Activated T-helper 17 cell treated with anti-CD3 and anti-CD28 coated beads, Interleukin-2, amount 50 U/mL, for 72 hours (primary cell): ENCODE measurements around the gene PROSER3. TPM values are rescaled to one million over a fixed set of nuclear protein-coding genes. Genes with fewer than 3 reads are reported as not detected.

Source experiments
- ATAC-seq: fragments of 150-1000 bp; cut with Tn5 transposase; replicated peaks from 2 replicates; pipeline ENCODE4 v1.10.0; 2021; ENCODE audit warnings: mild to moderate bottlenecking, moderate library complexity
- H3K27ac Mint-ChIP-seq: one replicate; pipeline ENCODE4 v1.8.0; 2022; ENCODE audit warnings: mixed read lengths
- H3K27me3 Mint-ChIP-seq: one replicate; pipeline ENCODE4 v1.8.0; 2022; ENCODE audit warnings: mixed read lengths
- H3K36me3 Mint-ChIP-seq: one replicate; pipeline ENCODE4 v1.8.0; 2022; ENCODE audit warnings: low read depth, mild to moderate bottlenecking, mixed read lengths
- H3K4me1 Mint-ChIP-seq: one replicate; pipeline ENCODE4 v1.8.0; 2022; ENCODE audit warnings: mixed read lengths
- H3K4me3 Mint-ChIP-seq: one replicate; pipeline ENCODE4 v1.8.0; 2022; ENCODE audit warnings: mild to moderate bottlenecking, mixed read lengths
- H3K9me3 Mint-ChIP-seq: one replicate; pipeline ENCODE4 v1.8.0; 2022; ENCODE audit warnings: mixed read lengths
- total RNA-seq, 2 donors: library from RNA; stranded (reverse); gene quantifications; one replicate each; pipeline ENCODE4 v1.2.3, GENCODE V29; 2022

PROSER3 gene
- total RNA-seq, 2 donors from 2014 or later = 28.4 to 31.2 TPM

GRCh38 chr19:35751839-35752745 lies 5.9 kb upstream of the PROSER3 start:
- Mint-ChIP-seq H3K27me3 (no peaks in the 10 kb centered on the region), H3K4me3 (no peak overlapping the region), H3K36me3 (peaks cover 14% of the 10 kb centered on the region), H3K4me1 (peaks cover 9% of the 10 kb centered on the region), H3K9me3 (no peaks in the 10 kb centered on the region), H3K27ac (no peak overlapping the region)
- ATAC-seq = no peak

DNA sequence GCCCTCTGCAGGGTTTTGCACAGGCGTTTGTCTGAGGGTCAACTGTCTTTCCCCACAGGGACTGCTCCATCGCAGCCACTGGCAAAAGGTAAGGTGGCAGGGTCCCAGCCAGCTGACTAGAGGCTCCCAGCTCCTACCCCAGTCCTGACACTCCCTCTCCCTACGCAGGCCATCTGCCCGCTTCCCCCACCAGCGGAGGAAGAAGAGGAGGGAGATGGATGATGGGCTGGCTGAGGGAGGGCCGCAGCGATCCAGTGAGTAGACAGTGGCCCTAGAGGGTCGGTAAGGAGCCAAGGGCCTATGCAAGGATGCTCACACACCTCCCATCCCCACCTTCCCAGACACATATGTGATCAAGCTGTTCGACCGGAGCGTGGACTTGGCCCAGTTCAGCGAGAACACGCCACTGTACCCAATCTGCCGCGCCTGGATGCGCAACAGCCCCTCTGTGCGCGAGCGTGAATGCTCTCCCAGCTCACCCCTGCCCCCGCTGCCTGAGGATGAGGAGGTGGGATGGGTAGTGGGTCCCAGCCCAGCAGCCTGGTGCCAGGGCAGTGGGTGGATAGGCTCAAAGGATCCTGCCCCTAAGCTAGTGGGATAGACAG lies 5.1 kb upstream of the PROSER3 start:
- H3K27ac Mint-ChIP-seq = no peak overlapping the region
- H3K4me1 Mint-ChIP-seq = peaks cover 9% of the 10 kb centered on the region
- H3K9me3 Mint-ChIP-seq = no peaks in the 10 kb centered on the region
- peaks cover 17% of the 10 kb centered on the region for H3K36me3 Mint-ChIP-seq
- H3K27me3 Mint-ChIP-seq = no peaks in the 10 kb centered on the region
- no peak overlapping the region for H3K4me3 Mint-ChIP-seq
- no peak for ATAC-seq

GRCh38 chr19:35753634-35754369 lies 4.2 kb upstream of the PROSER3 start:
- no peak for ATAC-seq
- H3K27me3 Mint-ChIP-seq = no peaks in the 10 kb centered on the region
- H3K36me3 Mint-ChIP-seq = peaks cover 12% of the 10 kb centered on the region
- no peak overlapping the region for H3K4me3 Mint-ChIP-seq
- H3K9me3 Mint-ChIP-seq = no peaks in the 10 kb centered on the region
- H3K27ac Mint-ChIP-seq = no peak overlapping the region
- H3K4me1 Mint-ChIP-seq = peaks cover 9% of the 10 kb centered on the region

- peaks cover 12% of the 10 kb centered on the region for H3K36me3 Mint-ChIP-seq
- ATAC-seq = no peak
- H3K9me3 Mint-ChIP-seq = no peaks in the 10 kb centered on the region
- H3K4me3 Mint-ChIP-seq = peak overlapping the region; percentile 43
- no peak overlapping the region for H3K27ac Mint-ChIP-seq
- H3K4me1 Mint-ChIP-seq = peaks cover 12% of the 10 kb centered on the region
- H3K27me3 Mint-ChIP-seq = no peaks in the 10 kb centered on the region
Measured at GRCh38 chr19:35754370-35755130, 3.4 kb upstream of the PROSER3 start.

DNA sequence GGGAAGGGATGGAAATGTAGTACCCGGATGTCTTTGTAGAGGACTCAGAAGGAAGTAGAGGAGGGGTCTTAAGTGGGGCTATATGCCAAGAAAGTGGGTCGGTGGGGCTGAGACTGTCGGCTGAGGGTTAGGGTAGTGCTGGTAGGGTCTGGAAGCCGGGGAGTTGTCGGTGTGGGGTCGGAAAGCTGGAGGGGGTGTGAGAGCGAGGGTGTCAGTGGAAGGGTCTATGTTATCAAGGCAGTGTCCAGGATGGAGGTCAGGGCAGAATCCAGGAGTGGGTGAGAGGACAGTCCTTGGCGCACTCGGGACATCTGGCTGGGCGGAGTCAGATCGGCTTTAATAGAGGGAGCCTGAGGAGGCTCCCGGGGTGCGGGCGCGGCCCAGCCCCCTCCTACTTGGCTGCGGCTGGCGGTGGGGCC lies 2.8 kb upstream of the PROSER3 start:
- Mint-ChIP-seq H3K36me3 (peaks cover 12% of the 10 kb centered on the region), H3K27me3 (no peaks in the 10 kb centered on the region), H3K4me1 (peaks cover 14% of the 10 kb centered on the region), H3K27ac (no peak overlapping the region), H3K4me3 (peak overlapping the region; percentile 43), H3K9me3 (no peaks in the 10 kb centered on the region)
- ATAC-seq = no peak

GRCh38 chr19:35755550-35756376 lies 2.2 kb upstream of the PROSER3 start:
- Mint-ChIP-seq H3K27me3 (no peaks in the 10 kb centered on the region), H3K4me1 (peaks cover 14% of the 10 kb centered on the region), H3K36me3 (peaks cover 12% of the 10 kb centered on the region), H3K9me3 (no peaks in the 10 kb centered on the region), H3K4me3 (peak overlapping the region; percentile 54), H3K27ac (no peak overlapping the region)
- no peak for ATAC-seq

GRCh38 chr19:35756377-35757230 lies 1.4 kb upstream of the PROSER3 start, which contains the start of gene HSPB6:
HSPB6 (minus strand) TSS chr19:35757029; CDS start chr19:35757008, 21 bp downstream.
- H3K9me3 Mint-ChIP-seq = no peaks in the 10 kb centered on the region
- H3K4me3 Mint-ChIP-seq = peak within 1 kb of the TSS; percentile 86
- peaks cover 14% of the 10 kb centered on the region for H3K4me1 Mint-ChIP-seq
- H3K27ac Mint-ChIP-seq = peak within 1 kb of the TSS; percentile 93
- no peak for ATAC-seq
- peaks cover 12% of the 10 kb centered on the region for H3K36me3 Mint-ChIP-seq
- H3K27me3 Mint-ChIP-seq = no peaks in the 10 kb centered on the region

DNA sequence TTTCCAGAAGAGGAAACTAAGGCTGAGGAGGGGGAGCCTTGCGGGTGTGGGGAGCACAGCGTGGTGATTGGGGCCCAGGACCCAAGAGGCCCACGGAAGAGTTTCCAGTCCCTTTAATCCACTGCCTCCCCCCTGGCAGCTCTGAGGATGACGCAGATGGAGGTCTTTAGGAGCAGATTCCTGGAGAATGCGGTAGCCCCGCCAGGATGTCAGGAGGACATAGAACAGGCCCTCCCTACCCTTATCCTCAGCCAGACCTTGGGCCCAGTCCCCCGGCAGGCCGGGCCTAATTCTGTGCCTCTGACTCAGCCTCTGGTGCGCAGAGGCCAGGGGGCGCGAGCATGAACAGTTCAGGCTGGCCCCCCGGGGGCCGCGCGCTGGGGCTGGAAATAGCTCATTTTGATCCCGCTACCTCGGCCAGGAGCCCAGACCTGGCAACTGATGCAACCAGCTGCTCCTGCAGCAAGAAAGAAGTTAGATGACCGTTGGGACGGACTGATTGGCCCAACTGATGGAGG lies 686 bp upstream of the PROSER3 start:
- Mint-ChIP-seq H3K4me3 (peak overlapping the region; percentile 86), H3K27ac (peak overlapping the region; percentile 93), H3K36me3 (peaks cover 18% of the 10 kb centered on the region), H3K27me3 (no peaks in the 10 kb centered on the region), H3K9me3 (no peaks in the 10 kb centered on the region), H3K4me1 (peaks cover 14% of the 10 kb centered on the region)
- no peak for ATAC-seq

DNA sequence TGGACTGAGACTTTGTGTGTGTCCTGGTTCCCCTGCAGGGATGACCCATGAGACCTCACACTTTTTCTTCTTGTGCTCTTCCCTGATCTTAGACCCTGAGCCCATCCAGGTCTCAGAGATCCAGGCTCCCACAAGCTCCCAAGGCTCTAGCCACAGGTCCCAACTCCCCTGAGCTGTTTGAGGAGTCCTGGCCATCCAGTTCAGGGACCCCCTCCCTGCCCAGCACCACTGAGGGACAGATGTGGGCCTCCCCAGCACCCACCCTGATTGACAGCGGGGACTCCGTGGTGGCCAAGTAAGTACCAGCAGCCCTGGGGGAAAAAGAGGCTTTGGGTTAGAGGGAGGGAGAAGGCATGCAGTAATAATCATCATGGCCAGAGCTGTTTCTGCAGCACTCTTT lies 1.7 kb downstream of the PROSER3 start:
- no peaks in the 10 kb centered on the region for H3K9me3 Mint-ChIP-seq
- peak overlapping the region; percentile 86 for H3K4me3 Mint-ChIP-seq
- peaks cover 14% of the 10 kb centered on the region for H3K4me1 Mint-ChIP-seq
- H3K36me3 Mint-ChIP-seq = peaks cover 32% of the 10 kb centered on the region
- H3K27ac Mint-ChIP-seq = peak overlapping the region; percentile 20
- H3K27me3 Mint-ChIP-seq = no peaks in the 10 kb centered on the region
- no peak for ATAC-seq

GRCh38 chr19:35760711-35761349 lies 2.9 kb downstream of the PROSER3 start:
- peaks cover 31% of the 10 kb centered on the region for H3K36me3 Mint-ChIP-seq
- no peak for ATAC-seq
- H3K4me3 Mint-ChIP-seq = no peak overlapping the region
- H3K9me3 Mint-ChIP-seq = no peaks in the 10 kb centered on the region
- H3K27me3 Mint-ChIP-seq = no peaks in the 10 kb centered on the region
- peaks cover 9% of the 10 kb centered on the region for H3K4me1 Mint-ChIP-seq
- H3K27ac Mint-ChIP-seq = no peak overlapping the region

DNA sequence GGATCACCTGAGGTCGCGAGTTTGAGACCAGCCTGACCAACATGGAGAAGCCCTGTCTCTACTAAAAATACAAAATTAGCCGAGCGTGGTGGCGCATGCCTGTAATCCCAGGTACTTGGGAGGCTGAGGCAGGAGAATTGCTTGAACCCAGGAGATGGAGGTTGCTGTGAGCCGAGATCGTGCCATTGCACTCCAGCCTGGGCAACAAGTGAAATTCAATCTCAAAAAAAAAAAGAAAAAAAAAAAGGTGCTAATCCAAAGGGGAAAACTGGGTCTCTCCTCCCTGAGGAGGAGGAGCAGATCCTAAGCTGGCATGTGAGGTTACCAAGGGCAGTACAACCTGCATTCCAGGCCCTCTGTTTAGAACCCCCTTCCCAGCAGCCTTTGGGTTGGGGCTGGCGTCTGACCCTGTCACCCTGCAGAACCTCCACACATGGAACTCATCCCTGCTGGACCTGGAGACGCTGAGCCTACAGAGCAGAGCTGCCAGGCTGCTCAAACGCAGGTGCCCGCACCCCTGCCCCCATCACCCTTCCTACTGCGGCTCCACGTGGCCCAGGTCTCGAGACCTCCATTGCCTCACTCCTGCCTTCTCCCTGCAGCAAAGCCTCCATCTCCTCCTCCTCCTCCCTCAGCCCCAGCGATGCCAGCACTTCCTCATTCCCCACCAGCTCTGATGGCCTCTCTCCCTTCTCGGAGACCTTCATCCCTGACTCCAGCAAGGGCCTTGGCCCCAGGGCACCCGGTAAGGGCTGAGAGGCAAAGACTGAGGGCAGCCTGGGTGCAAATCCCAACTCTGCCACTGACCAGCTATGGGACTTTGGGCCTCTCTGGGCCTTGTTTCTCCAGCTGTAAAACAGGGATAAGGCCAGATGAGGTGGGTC lies 6.7 kb downstream of the PROSER3 start:
- Mint-ChIP-seq H3K27ac (no peak overlapping the region), H3K9me3 (no peaks in the 10 kb centered on the region), H3K36me3 (peaks cover 39% of the 10 kb centered on the region), H3K27me3 (no peaks in the 10 kb centered on the region), H3K4me1 (peaks cover under 1% of the 10 kb centered on the region), H3K4me3 (no peak overlapping the region)
- no peak for ATAC-seq
